IPS-18c (cell line): ENCODE data around the gene ACAD8.

Experiments
- H3K4me3 ChIP-seq: 2 replicates; pipeline ENCODE4 v1.7.0; 2013; ENCODE audit warnings: low read depth, mild to moderate bottlenecking, low read length, moderate library complexity; ENCODE audit not compliant: insufficient read depth
- H3K9me3 ChIP-seq: one replicate; pipeline ENCODE4 v1.6.1; 2013; ENCODE audit warnings: mild to moderate bottlenecking, low read length, moderate library complexity; ENCODE audit not compliant: control insufficient read depth, insufficient read depth

The ACAD8 gene

GRCh38 chr11:134253188-134253993 lies at the start of gene ACAD8, which contains the start of gene THYN1:
Gene ACAD8, plus strand, starts transcription at chr11:134253568. Its CDS starts 33 bp downstream, at chr11:134253601.
Gene THYN1, minus strand, starts transcription at chr11:134253352. Its CDS starts 470 bp downstream, at chr11:134252882.
- no peaks in the 10 kb centered on the region for H3K9me3 ChIP-seq
- peak within 1 kb of the TSS; percentile 93 for H3K4me3 ChIP-seq

GRCh38 chr11:134205729-134206128 lies 47.6 kb upstream of the ACAD8 start:
- H3K4me3 ChIP-seq, result no peak overlapping the region
- H3K9me3 ChIP-seq, result no peaks in the 10 kb centered on the region

- H3K4me3 ChIP-seq, result no peak overlapping the region
These were observed 47.2 kb upstream of the ACAD8 start for GRCh38 chr11:134206185-134206584.

GRCh38 chr11:134207538-134208239 lies 45.7 kb upstream of the ACAD8 start:
- Histone ChIP-seq H3K9me3 (no peaks in the 10 kb centered on the region), H3K4me3 (no peak overlapping the region)

More at GRCh38 chr11:134206185-134206584, 47.2 kb upstream of the ACAD8 start:
- H3K9me3 ChIP-seq, result no peaks in the 10 kb centered on the region

- no peak overlapping the region for H3K4me3 ChIP-seq
- no peaks in the 10 kb centered on the region for H3K9me3 ChIP-seq
These were observed 37.5 kb upstream of the ACAD8 start for GRCh38 chr11:134215836-134216235.

- H3K4me3 ChIP-seq, result no peak overlapping the region
- no peaks in the 10 kb centered on the region for H3K9me3 ChIP-seq
These were observed 36.6 kb upstream of the ACAD8 start for GRCh38 chr11:134216816-134217215.

- Histone ChIP-seq H3K9me3 (peaks cover 2% of the 10 kb centered on the region), H3K4me3 (peak overlapping the region; percentile 99)
These were observed 30.2 kb upstream of the ACAD8 start for GRCh38 chr11:134223121-134223520.

- Histone ChIP-seq H3K9me3 (peaks cover 2% of the 10 kb centered on the region), H3K4me3 (peak within 1 kb of the TSS; percentile 99)
These were observed 29.3 kb upstream of the ACAD8 start, which contains the start of the genes NCAPD3 and VPS26B for GRCh38 chr11:134223836-134224709. Gene NCAPD3, minus strand, starts transcription at chr11:134223967. Its CDS starts 41 bp downstream, at chr11:134223926. Gene VPS26B, plus strand, starts transcription at chr11:134224671. Its CDS starts 452 bp downstream, at chr11:134225123.

- peaks cover 2% of the 10 kb centered on the region for H3K9me3 ChIP-seq
- H3K4me3 ChIP-seq, result peak overlapping the region; percentile 99
These were observed 28.4 kb upstream of the ACAD8 start for GRCh38 chr11:134224710-134225664.

- Histone ChIP-seq H3K9me3 (peaks cover 2% of the 10 kb centered on the region), H3K4me3 (no peak overlapping the region)
These were observed 26.5 kb upstream of the ACAD8 start for GRCh38 chr11:134226806-134227325.

- Histone ChIP-seq H3K4me3 (no peak overlapping the region), H3K9me3 (no peaks in the 10 kb centered on the region)
These were observed 24.7 kb upstream of the ACAD8 start for GRCh38 chr11:134228625-134229024.

GRCh38 chr11:134229126-134229790 lies 24.1 kb upstream of the ACAD8 start:
- H3K9me3 ChIP-seq, result no peaks in the 10 kb centered on the region
- no peak overlapping the region for H3K4me3 ChIP-seq

GRCh38 chr11:134230339-134230738 lies 23.0 kb upstream of the ACAD8 start:
- Histone ChIP-seq H3K4me3 (no peak overlapping the region), H3K9me3 (no peaks in the 10 kb centered on the region)

GRCh38 chr11:134231958-134232659 lies 21.3 kb upstream of the ACAD8 start:
- H3K4me3 ChIP-seq, result no peak overlapping the region

GRCh38 chr11:134233729-134234179 lies 19.6 kb upstream of the ACAD8 start:
- Histone ChIP-seq H3K9me3 (no peaks in the 10 kb centered on the region), H3K4me3 (no peak overlapping the region)

More at GRCh38 chr11:134231958-134232659, 21.3 kb upstream of the ACAD8 start:
- no peaks in the 10 kb centered on the region for H3K9me3 ChIP-seq
